Measurements from ENCODE around the gene NHLRC2. TPM values are rescaled to one million over a fixed set of nuclear protein-coding genes. Genes with fewer than 3 reads are reported as not detected.

NHLRC2 gene
- total and polyA plus RNA-seq, 12 donors, result 5.8 to 45.2 (median 24.9) TPM

DNA sequence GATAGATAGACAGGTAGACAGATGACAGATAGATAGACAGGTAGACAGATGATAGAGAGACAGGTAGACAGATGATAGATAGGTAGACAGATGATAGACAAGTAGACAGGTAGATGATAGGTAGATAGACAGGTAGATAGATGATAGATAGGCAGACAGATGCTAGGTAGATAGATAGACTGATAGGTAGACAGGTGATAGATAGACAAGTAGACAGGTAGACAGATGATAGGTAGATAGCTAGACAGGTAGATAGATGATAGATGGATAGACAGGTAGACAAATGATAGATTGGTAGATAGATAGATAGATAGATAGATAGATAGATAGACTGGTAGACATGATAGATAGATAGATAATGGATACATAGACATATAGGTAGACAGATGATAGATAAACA, 95.8 kb downstream of the NHLRC2 start:
- Histone ChIP-seq H3K4me1 (replicated peaks in 1 of 2) (peaks cover 6 to 8% of the 10 kb centered on the region in 2 donors), H3K9me3 (replicated peaks in 1 of 3) (no peaks in the 10 kb centered on the region), H3K27ac (no peak overlapping the region), H3K27me3 (no peaks in the 10 kb centered on the region), H3K4me3 (no peak overlapping the region), H3K36me3 (replicated peaks in 1 of 2) (no peaks in the 10 kb centered on the region)
- intact Hi-C loops (cut with DNase I), result no loop called here
- TF ChIP-seq, protein P1, sequence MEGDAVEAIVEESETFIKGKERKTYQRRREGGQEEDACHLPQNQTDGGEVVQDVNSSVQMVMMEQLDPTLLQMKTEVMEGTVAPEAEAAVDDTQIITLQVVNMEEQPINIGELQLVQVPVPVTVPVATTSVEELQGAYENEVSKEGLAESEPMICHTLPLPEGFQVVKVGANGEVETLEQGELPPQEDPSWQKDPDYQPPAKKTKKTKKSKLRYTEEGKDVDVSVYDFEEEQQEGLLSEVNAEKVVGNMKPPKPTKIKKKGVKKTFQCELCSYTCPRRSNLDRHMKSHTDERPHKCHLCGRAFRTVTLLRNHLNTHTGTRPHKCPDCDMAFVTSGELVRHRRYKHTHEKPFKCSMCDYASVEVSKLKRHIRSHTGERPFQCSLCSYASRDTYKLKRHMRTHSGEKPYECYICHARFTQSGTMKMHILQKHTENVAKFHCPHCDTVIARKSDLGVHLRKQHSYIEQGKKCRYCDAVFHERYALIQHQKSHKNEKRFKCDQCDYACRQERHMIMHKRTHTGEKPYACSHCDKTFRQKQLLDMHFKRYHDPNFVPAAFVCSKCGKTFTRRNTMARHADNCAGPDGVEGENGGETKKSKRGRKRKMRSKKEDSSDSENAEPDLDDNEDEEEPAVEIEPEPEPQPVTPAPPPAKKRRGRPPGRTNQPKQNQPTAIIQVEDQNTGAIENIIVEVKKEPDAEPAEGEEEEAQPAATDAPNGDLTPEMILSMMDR (IDR thresholded peaks at IDR 0.05), result no peak
- TF ChIP-seq POLR2A (IDR thresholded peaks at IDR 0.05), result no peak
- no peak for DNase-seq

DNA sequence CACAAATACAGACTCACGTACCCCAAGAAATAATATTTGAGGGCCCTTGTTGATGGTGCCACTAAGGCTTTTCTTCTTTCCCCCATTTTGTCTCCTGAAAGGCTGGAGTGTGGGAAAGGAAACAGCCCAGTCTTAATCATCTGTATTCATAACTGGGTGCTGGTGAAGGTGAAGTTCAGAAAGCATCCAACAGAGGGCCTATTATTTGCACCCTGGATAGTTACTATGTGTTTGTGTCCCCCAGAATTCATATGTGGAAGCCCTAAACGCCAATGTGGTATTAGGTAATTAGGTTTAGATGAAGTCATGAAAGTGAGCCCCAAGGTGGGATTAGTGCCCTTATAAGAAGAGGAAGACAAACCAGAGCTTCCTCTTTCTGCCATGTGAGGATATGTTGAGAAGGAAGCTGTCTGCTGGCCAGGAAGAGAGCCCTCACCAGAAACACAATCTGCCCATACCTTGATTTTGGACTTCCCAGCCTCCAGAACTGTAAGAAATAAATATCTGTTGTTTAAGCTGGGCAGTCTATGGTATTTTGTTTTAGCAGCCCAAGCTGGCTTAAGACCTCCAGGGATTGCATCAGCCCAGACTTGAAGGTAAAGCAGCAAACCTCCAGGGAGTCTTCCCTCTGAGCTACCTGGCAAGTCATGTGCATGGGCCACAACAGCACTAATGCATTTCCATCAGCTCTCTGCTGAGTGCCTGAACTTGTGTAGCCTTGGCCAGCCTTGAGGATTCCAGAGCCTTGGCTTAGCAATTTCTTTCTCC, 99.2 kb downstream of the NHLRC2 start:
- no peak for DNase-seq
- Histone ChIP-seq H3K27ac (no peak overlapping the region), H3K4me1 (replicated peaks in 1 of 2) (no peaks in the 10 kb centered on the region), H3K9me3 (replicated peaks in 1 of 3) (no peaks in the 10 kb centered on the region), H3K27me3 (no peaks in the 10 kb centered on the region), H3K4me3 (no peak overlapping the region), H3K36me3 (replicated peaks in 1 of 2) (no peaks in the 10 kb centered on the region)
- TF ChIP-seq, protein P1 (IDR thresholded peaks at IDR 0.05), result no peak
- TF ChIP-seq POLR2A (IDR thresholded peaks at IDR 0.05), result no peak
- 73 to 76% (median 75%) methylated on average over 2 of the region's 2 CpGs for WGBS, 4 donors
- intact Hi-C loops (cut with DNase I), result no loop called here

DNA sequence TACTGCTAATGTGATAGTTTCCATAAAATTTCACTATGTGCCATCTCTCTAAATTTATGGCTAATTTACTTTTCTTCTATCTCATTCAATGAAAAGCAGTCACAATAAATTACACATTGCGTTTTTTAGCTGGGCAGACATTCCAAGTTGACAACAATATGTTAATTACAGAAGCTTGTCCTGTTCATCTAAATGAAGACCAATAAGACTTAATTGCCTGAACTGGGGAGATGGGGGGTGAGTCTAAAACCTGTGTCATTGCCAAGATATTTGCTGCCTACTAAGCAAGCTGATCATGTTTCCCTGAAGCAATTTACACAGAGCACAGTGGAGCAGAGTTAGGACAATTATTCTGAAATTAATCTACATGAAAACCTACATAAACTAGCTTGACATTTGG, 99.9 kb downstream of the NHLRC2 start:
- no peak for TF ChIP-seq POLR2A (IDR thresholded peaks at IDR 0.05)
- TF ChIP-seq, protein P1 (IDR thresholded peaks at IDR 0.05), result no peak
- Histone ChIP-seq H3K36me3 (replicated peaks in 1 of 2) (no peaks in the 10 kb centered on the region), H3K27me3 (no peaks in the 10 kb centered on the region), H3K9me3 (replicated peaks in 1 of 3) (no peaks in the 10 kb centered on the region), H3K4me3 (no peak overlapping the region), H3K4me1 (replicated peaks in 1 of 2) (no peaks in the 10 kb centered on the region), H3K27ac (no peak overlapping the region)
- WGBS, 4 donors, result 84 to 88% (median 87%) methylated on average over 1 of the region's 1 CpG
- no peak for DNase-seq
- intact Hi-C loops (cut with DNase I), result no loop called here

DNA sequence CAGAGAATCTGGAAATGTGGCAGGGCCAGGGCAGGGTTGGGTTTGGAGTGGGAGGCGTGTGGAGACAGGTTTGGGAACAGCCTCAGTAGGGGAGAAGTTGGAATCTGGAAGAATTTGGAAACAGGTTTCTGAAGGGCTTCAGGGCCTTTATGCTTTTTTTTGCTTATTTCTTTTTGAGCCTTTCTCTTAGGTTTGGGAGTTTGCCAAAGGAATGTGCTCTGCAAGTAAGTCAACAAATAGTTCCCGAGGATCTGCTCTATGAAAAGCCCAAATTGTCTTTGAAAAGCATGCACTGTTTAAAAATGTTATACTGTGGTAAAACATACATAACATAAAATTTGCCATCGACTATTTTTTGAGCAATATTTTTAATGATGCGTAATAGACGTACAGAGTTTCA, 102.6 kb downstream of the NHLRC2 start:
- no peak overlapping the region for H3K4me3 ChIP-seq
- WGBS, 4 donors, result 70 to 78% (median 74%) methylated on average over 5 of the region's 5 CpGs
- no peak overlapping the region for H3K27ac ChIP-seq
- H3K4me1 ChIP-seq (replicated peaks in 1 of 2), result no peaks in the 10 kb centered on the region
- DNase-seq, result no peak
- no peak for TF ChIP-seq POLR2A (IDR thresholded peaks at IDR 0.05)
- TF ChIP-seq, protein P1 (IDR thresholded peaks at IDR 0.05), result no peak
- intact Hi-C loops (cut with DNase I), result no loop called here
- no peaks in the 10 kb centered on the region for H3K27me3 ChIP-seq
- no peaks in the 10 kb centered on the region for H3K9me3 ChIP-seq (replicated peaks in 1 of 3)
- no peaks in the 10 kb centered on the region for H3K36me3 ChIP-seq (replicated peaks in 1 of 2)
